Activated naive CD8-positive, alpha-beta T cell treated with anti-CD3 and anti-CD28 coated beads, Interleukin-2, amount 50 U/mL, for 16 hours (primary cell): Measurements from ENCODE around the gene RPS21.

Experiments used
- DNase-seq: peaks from one replicate; pipeline ENCODE4 v3.0.0-alpha.2; 2020; ENCODE audit warnings: low read depth, low spot score

Gene RPS21

DNA sequence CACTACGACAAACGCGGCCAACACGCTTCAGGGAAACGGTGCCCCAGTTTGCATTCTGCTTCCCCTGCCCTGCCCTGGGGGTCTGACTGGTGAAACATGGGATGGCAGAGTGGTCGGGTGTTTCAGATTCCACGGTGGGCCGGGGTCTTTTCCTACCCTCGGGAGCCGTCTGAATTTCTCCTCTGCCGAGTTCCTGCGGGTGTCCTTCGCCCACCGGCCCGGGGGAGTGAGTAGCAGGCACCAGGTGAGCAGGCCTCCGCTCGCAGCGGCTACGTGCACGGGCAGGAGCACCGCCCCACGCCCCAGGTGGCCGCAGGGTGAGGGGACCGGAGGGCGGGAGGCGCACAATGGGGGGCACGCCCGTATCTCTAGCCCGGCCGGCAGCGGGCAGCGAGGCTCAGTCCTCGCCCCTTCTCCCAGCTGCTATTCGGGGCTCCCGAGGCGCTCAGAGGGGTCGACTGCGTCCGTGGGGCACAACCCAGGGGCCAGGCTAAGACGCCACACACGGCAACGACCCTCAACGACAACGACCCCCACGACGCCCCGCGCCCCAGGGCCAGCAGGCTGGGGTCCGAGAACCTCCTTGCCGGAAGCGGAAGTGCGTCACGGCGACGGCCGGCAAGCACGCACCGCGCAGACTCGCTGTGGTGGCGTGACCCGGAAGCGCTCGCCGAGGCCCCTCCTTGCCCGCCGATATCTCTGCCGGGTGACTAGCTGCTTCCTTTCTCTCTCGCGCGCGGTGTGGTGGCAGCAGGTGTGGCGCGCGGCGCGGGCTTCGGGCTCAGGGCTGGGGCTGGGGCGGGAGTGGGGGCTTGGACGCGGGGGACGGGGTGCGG is at the start of gene RPS21:
Gene RPS21 (plus strand): TSS at position 721 of the 836 bp plus-strand sequence. CDS start 236 bp downstream, outside the sequence.
- peak; percentile 84 for DNase-seq

DNA sequence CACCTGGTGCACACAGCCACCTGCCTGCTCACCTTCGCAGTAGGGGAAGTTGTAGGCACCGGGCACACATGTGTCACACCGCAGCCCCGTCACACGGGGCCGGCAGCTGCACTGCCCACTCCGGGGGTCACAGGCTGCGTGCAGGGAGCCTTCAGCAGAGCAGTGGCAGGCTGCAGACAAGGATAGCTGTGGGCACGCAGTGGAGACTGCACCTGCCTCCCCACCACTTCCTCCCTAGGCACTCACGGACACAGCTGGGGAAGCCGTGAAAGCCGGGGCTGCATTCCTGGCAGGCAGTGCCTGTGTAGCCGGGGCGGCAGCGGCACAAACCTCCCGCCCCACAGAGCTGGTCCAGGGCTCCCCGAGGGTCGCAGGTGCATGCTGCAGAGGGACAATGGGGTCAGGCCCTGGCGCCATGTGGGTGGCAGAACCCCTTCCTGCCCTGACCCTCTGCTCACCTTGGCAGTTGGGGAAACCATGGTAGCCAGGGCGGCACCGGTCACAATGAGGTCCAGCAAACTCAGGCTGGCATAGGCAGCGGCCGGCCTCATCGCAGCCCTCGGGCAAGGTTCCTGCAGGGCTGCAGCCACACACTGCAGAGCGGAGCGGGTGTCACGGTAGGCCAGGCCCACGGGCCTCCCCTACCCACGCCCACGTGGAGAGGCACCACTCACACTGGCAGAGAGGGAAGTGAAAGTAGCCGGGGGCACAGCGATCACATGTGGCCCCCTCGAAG is 49.2 kb upstream of the RPS21 start:
- no peak for DNase-seq

DNA sequence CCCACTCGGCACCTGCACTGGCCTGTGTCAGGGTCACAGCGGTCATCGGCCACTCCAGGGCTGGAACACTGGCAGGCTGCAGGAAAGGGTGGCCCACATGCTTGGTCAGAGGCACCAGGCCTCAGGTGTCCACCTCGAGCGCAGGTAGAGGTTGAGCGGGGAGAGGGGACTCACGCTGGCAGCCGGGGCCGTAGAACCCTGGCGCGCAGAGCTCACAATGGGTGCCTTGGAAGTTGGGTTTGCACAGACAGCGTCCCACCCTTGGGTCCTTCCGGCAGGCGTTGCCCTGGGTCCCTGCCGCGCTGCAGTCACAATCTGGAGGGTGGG is 48.6 kb upstream of the RPS21 start:
- no peak for DNase-seq

DNA sequence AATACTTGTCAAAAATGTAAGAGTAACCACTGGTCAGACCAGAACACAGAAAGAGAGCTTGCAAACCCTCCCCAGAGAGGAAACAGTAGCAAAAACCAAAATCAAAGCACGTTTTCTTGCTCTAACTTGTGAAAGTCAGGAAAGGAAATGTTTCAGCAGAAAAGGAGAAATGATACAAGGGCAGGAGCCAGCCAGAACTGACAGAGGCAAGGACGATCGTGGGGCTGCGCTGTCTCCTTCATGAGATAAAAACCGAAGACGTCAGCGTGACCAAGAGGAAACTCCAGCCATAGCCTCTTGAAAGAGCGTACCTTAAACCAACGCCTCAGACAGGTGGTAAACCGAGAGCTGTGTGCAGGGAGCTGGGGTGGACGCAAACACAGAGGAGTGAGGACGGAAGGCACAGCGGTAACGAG is 47.2 kb upstream of the RPS21 start:
- DNase-seq = no peak

DNA sequence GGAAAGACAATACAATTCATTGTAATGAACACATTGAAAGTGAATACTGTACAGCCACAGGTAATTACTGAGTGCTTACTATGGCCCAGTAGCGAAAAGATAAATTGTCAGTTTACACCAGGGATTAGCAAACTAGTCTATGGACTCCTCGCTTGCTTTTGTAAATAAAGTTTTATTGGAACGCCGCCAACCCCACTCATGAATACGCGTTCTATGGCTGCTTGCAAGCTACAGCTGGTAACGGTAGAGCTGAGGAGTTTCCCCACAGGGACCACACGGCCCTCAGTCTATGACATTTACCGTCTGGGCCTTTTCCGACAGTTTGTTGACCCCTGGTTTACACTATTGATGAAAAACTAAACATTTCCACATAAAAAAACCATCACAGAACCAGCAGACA is 44.0 kb upstream of the RPS21 start:
- no peak for DNase-seq

DNA sequence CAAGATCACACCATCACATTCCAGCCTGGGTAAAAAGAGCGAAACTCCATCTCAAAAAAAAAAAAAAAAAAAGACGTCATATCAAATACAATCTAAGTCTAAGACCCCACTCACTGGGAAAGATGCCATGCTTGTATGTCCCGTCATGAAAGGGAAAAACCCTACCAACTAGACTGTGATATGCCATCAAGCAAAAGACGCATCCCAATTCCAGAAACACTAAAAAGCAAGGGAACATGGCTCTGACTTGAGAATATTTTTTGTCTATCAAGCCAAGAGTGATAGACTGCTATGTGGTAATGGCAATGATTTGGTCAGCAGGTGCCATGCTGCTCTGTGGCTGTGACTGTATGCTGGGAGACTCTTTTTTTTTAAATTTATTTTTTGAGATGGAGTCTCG is 42.8 kb upstream of the RPS21 start:
- DNase-seq = no peak

DNA sequence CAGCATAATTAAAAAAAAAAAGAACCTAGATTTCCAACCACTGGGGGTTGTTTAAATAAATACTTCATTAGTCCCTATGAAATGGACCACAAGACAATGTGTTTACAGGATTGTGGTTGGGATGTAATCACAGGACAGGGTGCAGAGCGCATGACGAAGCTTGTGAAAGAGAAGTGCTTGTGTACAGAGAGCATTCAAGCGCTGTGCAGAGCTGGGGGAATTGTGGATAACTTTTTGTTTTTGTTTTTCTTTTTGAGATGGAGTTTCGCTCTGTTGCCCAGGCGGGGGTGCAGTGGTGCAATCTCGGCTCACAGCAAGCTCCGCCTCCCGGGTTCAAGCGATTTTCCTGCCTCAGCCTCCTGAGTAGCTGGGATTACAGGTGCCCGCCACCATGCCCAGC is 42.1 kb upstream of the RPS21 start:
- DNase-seq = no peak

DNA sequence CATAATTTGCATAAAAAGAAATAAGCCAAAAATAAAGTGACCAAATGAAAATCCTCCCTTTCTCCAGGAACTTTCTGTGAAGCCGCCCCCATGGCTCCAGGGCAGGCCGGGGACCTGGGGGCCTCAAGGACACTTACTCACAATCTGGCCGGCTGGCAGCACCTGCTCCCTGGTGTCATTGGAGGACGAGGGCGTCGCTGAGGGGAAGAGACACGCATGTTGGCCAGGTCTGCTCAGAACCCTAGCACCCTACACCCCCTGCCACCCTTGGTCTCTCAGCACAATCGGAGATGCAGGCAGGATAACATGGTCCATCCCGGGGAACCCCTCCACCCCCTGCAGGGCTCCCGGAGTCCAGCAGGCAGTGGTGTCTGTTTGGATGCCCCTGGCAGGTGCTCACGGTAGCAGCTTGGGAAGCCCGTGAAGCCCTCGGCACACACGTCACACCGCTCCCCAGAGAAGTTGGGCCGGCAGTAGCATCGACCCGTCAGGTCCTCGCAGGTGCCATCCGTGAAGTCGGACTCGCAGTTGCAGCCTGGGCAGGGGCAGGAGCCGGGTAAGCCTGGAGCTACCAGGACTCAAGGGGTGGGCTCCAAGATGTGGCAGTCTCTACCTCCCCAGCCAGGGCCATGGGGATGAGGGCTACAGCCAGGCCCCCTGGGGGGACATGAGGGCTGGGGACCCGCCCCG is 41.1 kb upstream of the RPS21 start:
- no peak for DNase-seq

DNA sequence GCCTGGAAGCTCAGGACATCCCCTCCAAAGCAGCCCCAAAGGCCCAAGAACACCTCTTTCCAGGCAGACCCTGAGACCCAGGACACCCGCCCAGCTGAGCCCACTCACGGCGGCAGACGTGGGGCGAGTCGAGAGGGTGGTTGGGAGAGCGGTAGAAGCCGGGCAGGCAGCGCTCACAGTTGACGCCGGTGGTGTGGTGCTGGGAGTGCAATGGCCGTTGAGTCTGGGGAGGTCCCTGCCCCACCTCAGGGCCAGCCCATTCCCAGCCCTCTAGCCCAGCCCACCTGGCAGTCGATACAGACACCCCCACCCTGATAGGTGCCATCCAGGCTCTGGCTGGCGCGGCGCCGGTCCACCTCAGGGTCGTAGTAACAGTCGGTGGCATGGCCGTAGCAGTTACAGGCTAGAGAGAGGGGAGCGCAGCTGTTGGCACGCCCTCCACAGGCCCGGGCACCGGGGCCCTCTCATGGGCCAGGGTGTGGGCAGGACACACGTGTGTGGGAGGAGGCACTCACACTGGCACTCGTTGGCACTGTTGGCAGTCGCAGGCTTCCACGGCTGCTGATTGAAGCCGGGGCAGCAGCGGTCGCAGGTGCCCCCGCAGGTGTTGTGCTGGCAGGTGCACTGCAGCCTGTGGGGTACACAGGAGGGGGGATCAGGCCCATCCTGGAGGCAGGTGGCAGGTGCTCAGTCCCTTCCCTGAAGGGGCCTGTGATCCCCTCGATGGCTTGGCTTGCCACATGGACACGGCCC is 40.3 kb upstream of the RPS21 start:
- DNase-seq = no peak

DNA sequence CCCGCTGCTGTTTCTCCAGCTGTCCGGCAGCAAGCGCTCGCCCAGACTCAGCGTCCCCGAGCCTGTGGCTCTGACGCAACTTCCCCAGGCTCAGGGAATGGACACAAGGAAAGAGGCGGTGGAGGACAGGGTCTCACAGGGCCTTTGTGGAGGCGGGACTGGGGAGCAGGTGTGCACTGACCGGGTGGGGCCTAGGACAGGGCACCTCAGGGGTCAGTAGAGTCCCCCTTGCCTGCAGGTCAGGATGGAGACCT is 39.8 kb upstream of the RPS21 start:
- no peak for DNase-seq

DNA sequence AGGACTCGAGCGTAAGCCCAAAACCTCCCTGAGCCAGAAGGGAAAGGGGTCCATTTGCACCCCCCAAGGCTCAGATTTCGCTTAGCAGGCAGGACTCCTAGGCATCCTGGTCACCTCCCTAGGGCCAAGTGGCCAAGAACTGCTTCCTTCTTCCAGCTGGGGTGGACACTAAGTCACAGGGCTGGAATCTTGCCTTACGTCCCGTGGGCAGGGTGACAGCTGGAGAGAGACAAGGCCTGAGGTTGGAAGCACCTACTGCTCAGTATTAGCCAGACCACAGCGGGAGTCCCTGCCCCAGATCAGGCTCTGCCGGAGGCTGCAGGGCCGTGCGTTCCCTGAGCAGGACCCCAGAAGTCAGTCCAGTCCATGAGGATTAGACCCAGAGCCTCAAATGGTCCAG is 39.5 kb upstream of the RPS21 start:
- DNase-seq = no peak

DNA sequence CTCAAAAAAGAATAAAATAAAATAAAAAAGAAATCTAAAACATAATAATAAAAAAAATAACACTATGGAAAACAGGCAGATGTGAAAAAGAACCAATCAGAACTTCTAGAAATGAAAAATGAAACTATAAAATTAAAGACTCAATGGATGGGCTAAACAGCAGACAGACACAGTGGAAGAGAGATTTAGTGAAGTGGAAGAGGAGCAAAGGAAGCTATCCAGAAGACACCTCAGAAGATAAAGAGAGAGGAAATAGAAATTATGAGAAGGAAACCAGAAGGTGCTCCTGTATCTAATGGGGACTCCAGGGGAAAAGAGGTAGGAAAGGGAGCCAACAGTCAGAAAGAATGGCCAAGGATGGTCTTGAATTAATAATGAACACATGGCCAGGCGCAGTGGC is 38.3 kb upstream of the RPS21 start:
- no peak for DNase-seq

DNA sequence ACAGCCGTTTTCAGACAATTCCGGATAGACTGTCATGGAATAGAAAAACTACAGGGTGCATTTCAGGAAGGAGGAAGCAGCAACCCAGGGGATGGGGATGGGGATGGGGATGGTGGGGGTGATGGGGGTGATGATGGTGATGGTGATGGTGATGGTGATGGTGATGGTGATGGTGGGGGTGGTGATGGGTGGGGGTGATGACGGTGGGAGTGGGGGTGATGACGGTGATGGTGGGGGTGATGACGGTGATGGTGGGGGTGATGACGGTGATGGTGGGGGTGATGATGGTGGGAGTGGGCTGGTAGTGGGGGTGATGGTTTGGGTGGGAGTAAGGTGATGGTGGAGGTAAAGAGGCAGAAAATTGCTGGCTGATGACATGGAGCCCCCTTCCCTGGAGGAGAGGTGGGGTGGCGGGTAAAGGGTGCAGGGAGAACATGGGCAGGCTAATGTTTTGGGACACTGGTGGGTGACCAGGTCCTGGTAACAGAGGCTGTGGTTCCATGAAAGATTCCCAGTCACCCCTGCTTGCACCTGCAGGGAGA is 37.3 kb upstream of the RPS21 start:
- no peak for DNase-seq

DNA sequence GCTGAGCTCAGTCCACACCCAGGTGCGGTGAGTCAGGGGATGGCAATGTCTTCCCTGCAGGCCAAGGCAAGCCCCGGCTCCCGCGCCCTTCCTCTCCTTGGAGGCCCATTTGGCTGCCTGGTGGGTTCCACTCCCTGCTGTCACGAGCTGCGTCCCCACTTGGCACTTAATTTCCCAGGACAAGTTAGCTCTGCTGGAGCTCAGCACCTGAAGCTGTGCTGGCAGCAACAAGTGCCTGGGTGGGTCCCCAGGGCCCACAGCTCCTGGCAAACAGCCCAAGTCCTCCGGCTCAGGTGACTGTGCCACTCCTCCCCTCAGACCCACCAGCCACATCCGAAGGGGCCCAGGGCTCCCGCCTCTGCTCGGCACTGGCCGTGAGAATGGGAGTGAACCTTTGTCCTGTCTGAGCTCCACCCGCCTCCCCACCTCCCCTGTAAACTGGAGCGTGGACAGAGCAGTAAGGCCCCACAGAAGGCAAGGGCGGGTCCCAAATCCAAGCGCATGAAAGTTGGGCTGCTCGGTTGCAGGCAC is 36.7 kb upstream of the RPS21 start:
- no peak for DNase-seq

DNA sequence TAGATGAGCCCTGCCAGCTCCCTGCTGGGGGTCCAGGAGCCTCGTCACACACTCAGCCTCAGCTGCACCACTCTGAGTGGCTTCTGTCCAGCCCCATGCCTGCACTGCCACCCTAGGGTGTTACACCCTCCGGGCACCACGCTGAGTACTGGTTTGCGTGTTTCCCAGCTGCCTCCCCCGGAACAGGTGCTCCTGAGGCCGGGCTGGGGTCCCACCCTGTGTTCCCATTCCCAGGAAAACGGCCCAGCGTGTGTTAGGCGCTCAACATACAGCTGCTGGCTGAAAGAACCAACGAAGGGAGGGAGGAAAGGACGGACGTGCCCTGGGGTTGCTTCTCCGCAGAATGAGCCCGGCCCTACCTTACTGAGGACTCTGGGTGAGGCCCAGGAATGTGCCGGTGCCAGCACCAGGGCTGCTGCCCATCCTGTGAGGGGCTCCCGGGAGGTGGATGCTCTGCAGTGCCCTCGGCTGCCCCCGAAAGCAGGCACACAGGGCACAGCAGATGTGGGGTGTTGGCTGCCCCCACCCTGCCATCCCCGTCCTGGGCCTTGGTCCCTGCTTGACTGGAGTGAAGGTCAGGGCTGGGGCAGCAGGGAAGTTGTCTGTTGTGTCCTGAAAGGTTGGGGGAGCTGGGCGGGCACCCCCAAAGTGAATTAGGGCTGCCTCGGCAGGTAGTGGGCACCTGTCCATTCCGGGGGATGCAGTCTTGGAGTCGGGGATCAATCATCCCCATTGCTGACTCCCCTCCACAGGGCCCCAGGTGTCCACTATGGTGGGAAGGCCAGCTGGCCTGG is 36.1 kb upstream of the RPS21 start:
- no peak for DNase-seq

DNA sequence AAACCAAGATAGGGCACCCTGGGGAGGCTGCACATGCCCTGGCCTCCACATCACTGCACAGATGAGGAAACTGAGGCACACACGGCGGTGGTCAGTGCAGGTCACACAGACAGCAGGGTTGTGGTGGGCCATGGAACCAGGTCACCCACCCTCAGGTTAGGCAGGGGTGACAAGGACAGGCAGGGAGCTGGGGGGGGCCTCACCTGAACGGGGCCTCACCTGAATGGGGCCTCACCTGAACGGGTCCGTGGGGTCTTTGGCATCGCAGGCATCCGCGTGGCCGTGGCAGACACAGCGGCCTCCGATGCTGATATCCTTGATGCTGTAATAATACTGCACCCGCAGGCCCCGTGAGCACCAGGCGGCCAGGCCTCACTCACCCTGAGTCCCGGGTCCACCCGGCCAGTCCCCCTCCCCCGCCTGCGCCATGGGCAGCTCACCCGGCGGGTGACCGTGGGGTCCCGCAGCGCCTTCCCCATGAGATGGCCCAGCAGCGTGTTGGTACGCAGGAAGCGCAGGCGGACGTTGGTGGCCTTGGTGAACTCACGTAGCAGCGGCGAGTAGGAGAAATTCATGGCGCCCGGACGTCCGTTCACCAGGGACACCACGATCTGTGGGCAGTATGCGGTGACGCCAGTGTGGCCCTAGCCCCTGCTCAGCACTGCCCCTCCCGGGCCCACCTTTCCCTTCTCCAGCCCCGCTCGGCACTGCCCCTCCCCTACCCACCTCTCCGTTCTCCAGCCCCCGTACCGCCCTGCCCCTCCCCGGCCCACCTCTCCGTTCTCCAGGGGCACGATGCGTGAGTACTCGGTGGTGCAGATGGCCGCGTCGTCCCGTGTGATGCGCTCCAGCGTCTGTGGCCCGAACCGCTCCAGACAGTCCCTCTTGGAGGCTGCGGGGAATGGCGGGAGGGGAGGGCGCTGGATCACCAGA is 35.2 kb upstream of the RPS21 start:
- DNase-seq = no peak

DNA sequence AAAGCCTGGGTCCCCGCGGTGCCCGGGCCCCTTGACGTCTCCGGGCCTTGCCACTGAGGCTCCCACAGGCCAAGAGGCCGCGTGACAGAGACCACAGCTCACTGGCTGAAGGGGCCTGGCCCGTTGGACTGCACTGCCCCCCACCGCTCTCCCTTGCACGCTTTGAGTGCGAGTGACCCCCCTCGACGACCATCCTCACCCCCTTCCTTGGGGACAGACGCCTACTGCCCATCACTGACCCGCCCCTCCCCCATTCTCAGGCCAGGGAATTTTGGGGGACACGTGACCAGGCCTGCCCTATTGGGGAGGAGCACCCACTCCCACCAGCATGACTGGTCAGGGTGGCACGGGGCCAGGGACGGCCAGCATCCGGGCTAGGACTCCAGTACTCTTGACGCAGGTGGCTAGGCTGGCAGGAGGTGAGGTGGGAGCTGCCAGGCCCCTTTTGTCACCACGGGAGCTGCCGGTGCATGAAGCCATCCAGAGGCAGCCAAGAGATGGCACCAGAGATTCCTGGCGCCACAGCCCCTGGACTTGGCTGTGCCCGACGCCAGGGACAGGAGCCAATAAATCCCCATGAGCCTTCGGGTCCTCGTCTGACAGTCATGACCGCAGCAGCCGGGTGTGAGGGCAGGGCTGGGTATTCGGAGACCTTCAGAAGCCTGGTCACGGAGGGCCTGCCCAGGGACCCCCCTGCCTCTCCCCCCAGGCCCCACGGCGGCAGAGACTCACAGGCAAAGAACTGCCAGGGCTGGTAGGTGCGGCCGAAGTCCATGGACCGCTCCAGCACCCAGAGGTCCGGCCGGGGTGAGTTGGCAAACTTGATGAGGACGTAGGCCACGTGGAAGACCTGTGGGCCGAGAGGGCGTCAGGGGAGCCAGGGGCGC is 34.3 kb upstream of the RPS21 start:
- DNase-seq = no peak

DNA sequence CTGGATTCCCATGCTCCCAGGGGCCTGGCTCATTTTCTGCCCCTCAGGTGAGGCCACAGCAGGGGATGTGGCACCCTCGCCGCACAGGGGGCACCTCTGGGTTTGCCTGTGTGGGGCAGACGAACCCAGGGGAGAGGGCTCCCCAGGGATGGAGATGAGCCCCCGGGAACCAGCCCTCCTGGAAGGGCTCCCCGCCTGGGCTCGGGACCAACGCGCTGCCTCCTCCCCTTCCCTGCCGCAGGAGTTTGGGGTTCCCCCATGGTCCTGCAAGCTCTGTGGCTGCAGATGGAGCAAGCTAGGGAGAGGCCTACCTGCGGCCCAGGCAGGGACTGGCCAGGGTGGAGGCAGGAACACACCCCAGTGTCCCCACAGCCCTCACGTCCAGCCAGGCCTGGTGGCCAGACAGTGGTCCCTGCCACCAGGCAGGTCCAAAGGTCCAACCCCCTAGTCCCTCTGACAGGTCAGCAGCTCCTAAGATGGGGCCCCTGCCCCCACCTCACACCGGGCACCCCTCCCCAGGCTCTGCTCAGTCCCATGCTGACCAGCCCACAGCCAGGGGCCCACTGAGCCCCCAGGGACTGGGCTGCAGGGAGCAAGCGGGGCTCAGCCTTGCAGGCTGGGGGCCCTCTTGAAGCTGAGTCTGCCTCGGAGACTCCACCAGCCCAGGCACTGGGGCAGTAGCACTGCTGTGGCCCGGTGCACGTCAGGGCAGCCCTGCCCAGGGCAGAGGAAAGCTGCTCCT is 33.4 kb upstream of the RPS21 start:
- DNase-seq = no peak
